GM12873 (cell line): ENCODE measurements around the gene CCNG1.

ENCODE experiments used
- TF ChIP-seq, protein P1 (sequence below): IDR thresholded peaks from 2 replicates; pipeline ENCODE4 v1.5.1; 2012; ENCODE audit warnings: low read depth, mild to moderate bottlenecking, moderate library complexity, low read length, control low read depth; ENCODE audit not compliant: insufficient read depth; ENCODE audit errors: missing control alignments

The CCNG1 gene

GRCh38 chr5:163437309-163438182, at the start of gene CCNG1:
Gene CCNG1 (plus strand): TSS chr5:163437595. CDS start chr5:163439257, 1,662 bp downstream.
- TF ChIP-seq, protein P1, sequence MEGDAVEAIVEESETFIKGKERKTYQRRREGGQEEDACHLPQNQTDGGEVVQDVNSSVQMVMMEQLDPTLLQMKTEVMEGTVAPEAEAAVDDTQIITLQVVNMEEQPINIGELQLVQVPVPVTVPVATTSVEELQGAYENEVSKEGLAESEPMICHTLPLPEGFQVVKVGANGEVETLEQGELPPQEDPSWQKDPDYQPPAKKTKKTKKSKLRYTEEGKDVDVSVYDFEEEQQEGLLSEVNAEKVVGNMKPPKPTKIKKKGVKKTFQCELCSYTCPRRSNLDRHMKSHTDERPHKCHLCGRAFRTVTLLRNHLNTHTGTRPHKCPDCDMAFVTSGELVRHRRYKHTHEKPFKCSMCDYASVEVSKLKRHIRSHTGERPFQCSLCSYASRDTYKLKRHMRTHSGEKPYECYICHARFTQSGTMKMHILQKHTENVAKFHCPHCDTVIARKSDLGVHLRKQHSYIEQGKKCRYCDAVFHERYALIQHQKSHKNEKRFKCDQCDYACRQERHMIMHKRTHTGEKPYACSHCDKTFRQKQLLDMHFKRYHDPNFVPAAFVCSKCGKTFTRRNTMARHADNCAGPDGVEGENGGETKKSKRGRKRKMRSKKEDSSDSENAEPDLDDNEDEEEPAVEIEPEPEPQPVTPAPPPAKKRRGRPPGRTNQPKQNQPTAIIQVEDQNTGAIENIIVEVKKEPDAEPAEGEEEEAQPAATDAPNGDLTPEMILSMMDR: no peak

GRCh38 chr5:163395792-163396191, 41.6 kb upstream of the CCNG1 start:
- TF ChIP-seq, protein P1: no peak

GRCh38 chr5:163397354-163397753, 40.0 kb upstream of the CCNG1 start:
- TF ChIP-seq, protein P1: no peak

DNA sequence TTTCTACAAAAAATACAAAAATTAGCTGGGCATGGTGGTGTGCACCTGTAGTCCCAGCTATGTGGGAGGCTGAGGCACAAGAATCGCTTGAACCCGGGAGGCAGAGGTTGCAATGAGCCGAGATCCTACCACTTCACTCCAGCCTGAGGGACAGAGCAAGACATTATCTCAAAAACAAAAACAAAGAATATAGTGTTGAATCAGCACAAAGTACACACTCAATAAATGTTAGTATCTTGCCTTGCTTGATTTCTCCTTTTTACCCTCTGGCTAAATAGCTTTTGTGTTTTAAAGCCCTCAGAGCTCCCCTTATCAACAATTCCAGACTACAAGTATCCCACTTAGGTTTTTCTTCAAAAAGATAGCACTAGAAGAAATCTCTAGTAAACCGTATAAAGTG, 37.5 kb upstream of the CCNG1 start:
- TF ChIP-seq, protein P1: no peak

GRCh38 chr5:163401271-163401670, 36.1 kb upstream of the CCNG1 start:
- TF ChIP-seq, protein P1: no peak

DNA sequence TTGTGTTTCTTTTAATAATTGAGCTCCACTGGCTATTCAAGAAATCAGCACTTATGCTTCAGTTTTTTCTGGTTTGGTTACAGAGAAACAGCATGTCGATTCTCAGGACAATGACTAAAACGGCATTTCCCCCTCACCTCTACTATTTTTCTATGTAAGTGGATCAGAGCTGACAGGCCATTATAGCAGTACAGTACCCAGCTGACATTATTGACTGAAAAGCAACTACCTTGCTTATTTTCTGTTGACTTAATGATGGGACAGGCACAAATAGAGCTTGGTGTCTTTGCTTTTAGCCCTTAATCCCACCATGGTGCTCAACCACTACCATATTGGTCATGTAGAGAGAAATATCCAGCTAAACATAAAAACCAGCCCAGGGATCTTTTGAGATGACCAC, 35.4 kb upstream of the CCNG1 start:
- TF ChIP-seq, protein P1: no peak

- TF ChIP-seq, protein P1: no peak
Measured at GRCh38 chr5:163404364-163405173, 32.8 kb upstream of the CCNG1 start.
